HEK293T (cell line): ENCODE measurements around the gene EFCAB5.
"Not testable (repeated sequence)": the region's sequence is repeated elsewhere in the genome, so short reads cannot be mapped to it uniquely, and the experiment has no call there.

ENCODE experiments used
- CTCF ChIA-PET: fragments of 350-600 bp; formaldehyde crosslinking; extraction: SDS; loops from one replicate; lab custom pipeline; 2021; ENCODE audit warnings: antibody characterized with exemption, inconsistent platforms; lab: Yijun Ruan, JAX
- POLR2A ChIA-PET: fragments of 350-600 bp; formaldehyde crosslinking; extraction: SDS; loops from one replicate; lab custom pipeline; 2020; ENCODE audit warnings: antibody characterized with exemption, inconsistent platforms; lab: Yijun Ruan, JAX
- DNase-seq: peaks from one replicate; pipeline ENCODE4 v3.0.0; 2012; ENCODE audit warnings: mixed read lengths; ENCODE audit errors: extremely low spot score
- ARNT ChIP-seq: fragments of 450-650 bp; IDR thresholded peaks from 2 replicates; pipeline ENCODE4 v1.6.1; 2017; ENCODE audit warnings: mild to moderate bottlenecking
- BHLHE40 ChIP-seq: fragments of 450-650 bp; IDR thresholded peaks from 2 replicates; pipeline ENCODE4 v1.6.1; 2016; ENCODE audit warnings: mild to moderate bottlenecking, moderate library complexity, borderline replicate concordance
- CTBP1 ChIP-seq: fragments of 450-650 bp; IDR thresholded peaks from 2 replicates; pipeline ENCODE4 v1.6.1; 2016; ENCODE audit warnings: borderline replicate concordance
- ELF4 ChIP-seq: fragments of 450-650 bp; IDR thresholded peaks from 2 replicates; pipeline ENCODE4 v1.6.1; 2017; ENCODE audit warnings: antibody characterized with exemption
- FOXA1 ChIP-seq: fragments of 450-650 bp; IDR thresholded peaks from 2 replicates; pipeline ENCODE4 v1.6.1; 2016; ENCODE audit warnings: mild to moderate bottlenecking
- FOXK2 ChIP-seq: fragments of 450-650 bp; IDR thresholded peaks from 2 replicates; pipeline ENCODE4 v1.6.1; 2016; ENCODE audit warnings: mild to moderate bottlenecking
- FOXM1 ChIP-seq: fragments of 450-650 bp; IDR thresholded peaks from 2 replicates; pipeline ENCODE4 v1.6.1; 2017; ENCODE audit warnings: mild to moderate bottlenecking, borderline replicate concordance
- HDGF ChIP-seq: fragments of 450-650 bp; IDR thresholded peaks from 2 replicates; pipeline ENCODE4 v1.6.1; 2017; ENCODE audit warnings: antibody characterized with exemption, borderline replicate concordance
- L3MBTL2 ChIP-seq: fragments of 450-650 bp; conservative IDR thresholded peaks from 2 replicates; pipeline ENCODE4 v1.6.1; 2016; ENCODE audit warnings: mild to moderate bottlenecking
- LEF1 ChIP-seq: fragments of 450-650 bp; IDR thresholded peaks from 2 replicates; pipeline ENCODE4 v1.6.1; 2017; ENCODE audit warnings: mild to moderate bottlenecking, borderline replicate concordance
- NFRKB ChIP-seq: fragments of 450-650 bp; IDR thresholded peaks from 2 replicates; pipeline ENCODE4 v1.6.1; 2016; ENCODE audit warnings: mild to moderate bottlenecking, moderate library complexity
- SP1 ChIP-seq: fragments of 450-650 bp; IDR thresholded peaks from 2 replicates; pipeline ENCODE4 v1.6.1; 2017
- SUZ12 ChIP-seq: fragments of 450-650 bp; IDR thresholded peaks from 2 replicates; pipeline ENCODE4 v1.6.1; 2016; ENCODE audit warnings: mild to moderate bottlenecking
- TARDBP ChIP-seq: fragments of 450-650 bp; IDR thresholded peaks from 2 replicates; pipeline ENCODE4 v1.6.1; 2016
- ZNF384 ChIP-seq: fragments of 450-650 bp; IDR thresholded peaks from 2 replicates; pipeline ENCODE4 v1.6.1; 2016
- TF ChIP-seq, protein P1 (sequence below): fragments of 450-650 bp; IDR thresholded peaks from 2 replicates; pipeline ENCODE4 v1.6.1; 2016

EFCAB5 gene

DNA sequence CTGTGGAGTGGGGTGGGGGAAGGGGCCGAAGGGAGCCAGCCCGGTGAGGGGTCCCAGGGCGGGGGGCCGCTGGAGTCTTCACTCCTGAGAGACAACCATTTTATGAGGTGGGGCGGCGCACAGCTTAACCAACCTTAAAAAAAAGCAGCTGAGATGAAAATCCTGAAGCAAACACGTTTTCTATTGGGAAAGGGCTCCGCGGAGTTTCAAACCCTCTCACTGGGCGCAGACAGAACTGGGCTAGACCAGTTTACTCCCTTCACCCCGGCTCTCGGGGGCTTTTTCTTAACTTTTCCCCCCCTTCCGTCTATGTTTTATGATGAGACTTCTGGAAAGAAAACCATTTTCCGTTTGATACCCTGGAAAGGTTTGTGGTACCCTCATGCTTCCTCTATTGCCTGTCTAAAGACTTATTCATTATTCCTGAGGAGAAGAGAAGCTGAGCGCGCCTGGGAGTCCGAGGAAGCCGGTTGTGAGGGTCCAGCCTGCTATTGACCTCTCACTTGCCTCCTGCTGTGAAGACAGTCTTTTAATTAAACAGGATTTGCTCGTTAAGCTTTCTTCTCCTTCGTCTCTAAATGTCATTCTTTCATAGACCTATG, 10.9 kb upstream of the EFCAB5 start:
- ChIA-PET CTCF (interaction anchor here (0.5 to 2.7 kb wide), 27 partner anchors 8 to 476 kb away, joined by 3 to 56 read pairs (median 4); partner anchors contain the start of genes ANKRD13B and EFCAB5), POLR2A (interaction anchor here (0.7 to 2.6 kb wide), 23 partner anchors 11 to 339 kb away, joined by 3 to 23 read pairs (median 4); no protein-coding TSS in a partner anchor)
- no peak for DNase-seq
- TF ChIP-seq HDGF (no peak), TARDBP (no peak), CTBP1 (no peak), L3MBTL2 (no peak), FOXA1 (no peak), SP1 (no peak), NFRKB (no peak), ARNT (no peak), FOXK2 (no peak), FOXM1 (no peak), LEF1 (no peak), BHLHE40 (no peak), SUZ12 (no peak), ELF4 (no peak), ZNF384 (no peak; the same call in 1 of the 2 replicates)
- TF ChIP-seq, protein P1, sequence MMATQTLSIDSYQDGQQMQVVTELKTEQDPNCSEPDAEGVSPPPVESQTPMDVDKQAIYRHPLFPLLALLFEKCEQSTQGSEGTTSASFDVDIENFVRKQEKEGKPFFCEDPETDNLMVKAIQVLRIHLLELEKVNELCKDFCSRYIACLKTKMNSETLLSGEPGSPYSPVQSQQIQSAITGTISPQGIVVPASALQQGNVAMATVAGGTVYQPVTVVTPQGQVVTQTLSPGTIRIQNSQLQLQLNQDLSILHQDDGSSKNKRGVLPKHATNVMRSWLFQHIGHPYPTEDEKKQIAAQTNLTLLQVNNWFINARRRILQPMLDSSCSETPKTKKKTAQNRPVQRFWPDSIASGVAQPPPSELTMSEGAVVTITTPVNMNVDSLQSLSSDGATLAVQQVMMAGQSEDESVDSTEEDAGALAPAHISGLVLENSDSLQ = no peak

DNA sequence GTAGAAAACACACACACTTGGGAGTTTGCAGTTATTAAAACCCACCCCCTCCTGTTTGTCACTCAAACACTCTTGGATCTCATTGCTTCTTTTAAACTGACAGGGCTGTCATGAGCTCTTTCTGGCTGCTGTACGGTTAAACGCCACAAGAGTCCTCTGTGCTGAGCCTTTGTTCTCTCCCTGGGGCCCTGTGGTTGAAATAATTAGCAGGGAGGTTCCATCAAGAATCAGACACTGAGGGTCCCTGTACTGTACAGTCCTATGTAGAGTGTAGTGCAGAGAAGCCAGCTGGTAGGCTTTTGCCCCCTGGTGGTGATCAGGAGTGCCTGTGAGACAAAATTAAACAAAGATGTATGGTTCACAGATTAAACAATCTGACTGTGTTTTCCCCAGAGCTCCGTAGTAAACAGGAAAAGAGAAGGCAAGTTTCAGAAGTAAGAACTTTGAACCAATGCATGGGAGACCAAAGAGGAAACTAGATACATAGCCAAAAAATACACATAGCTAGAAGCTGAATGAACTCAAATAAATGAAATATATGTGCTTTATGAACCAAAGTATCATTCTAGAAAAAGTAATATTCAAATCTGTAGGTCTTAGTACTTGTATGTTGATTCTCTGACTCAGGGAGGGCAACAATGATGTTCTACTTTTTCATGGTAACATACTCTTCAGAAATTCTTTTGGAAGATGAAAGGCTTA, 10.1 kb upstream of the EFCAB5 start:
- ChIA-PET POLR2A (interaction anchor here (0.7 to 2.6 kb wide), 13 partner anchors 11 to 1144 kb away, joined by 3 to 23 read pairs (median 7); no protein-coding TSS in a partner anchor), CTCF (interaction anchor here (0.5 to 2.7 kb wide), 33 partner anchors 8 to 477 kb away, joined by 3 to 56 read pairs (median 4); partner anchors contain the start of genes ANKRD13B and EFCAB5)
- DNase-seq = peak; percentile 52
- TF ChIP-seq BHLHE40 (no peak), CTBP1 (no peak), SP1 (no peak), ZNF384 (no peak)
- TF ChIP-seq, protein P1 = peak; percentile 91

DNA sequence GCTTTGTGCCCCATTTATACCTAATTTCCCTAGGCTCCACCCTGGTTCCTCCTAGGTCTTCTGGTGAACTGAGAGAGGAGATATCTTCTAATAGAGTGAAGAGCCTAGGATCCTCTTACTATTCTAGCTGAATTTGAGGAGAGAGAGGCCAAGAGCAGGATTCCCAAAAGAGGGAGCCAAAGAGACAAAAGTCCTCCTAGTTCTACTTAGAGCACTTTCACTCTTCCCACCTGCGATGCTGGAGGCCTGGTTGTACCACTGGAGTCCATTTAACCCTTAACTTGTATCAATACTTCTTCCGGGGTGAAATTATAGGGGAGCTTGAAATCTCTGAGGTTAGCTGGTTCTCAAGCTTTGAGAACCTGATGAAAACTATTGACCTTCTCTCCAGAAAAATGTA, 8.1 kb upstream of the EFCAB5 start:
- TF ChIP-seq CTBP1 (no peak), TARDBP (no peak), FOXM1 (no peak), ARNT (no peak), L3MBTL2 (no peak), FOXA1 (no peak), LEF1 (no peak), BHLHE40 (no peak), ELF4 (no peak), ZNF384 (no peak), SUZ12 (no peak), SP1 (no peak), FOXK2 (no peak), NFRKB (no peak), HDGF (no peak)
- TF ChIP-seq, protein P1 = no peak
- peak; percentile 5 for DNase-seq
- CTCF ChIA-PET = interaction anchor here (0.6 to 2.1 kb wide), 4 partner anchors 68 to 160 kb away, joined by 4 to 10 read pairs (median 4); no protein-coding TSS in a partner anchor
- POLR2A ChIA-PET = no interaction called here

DNA sequence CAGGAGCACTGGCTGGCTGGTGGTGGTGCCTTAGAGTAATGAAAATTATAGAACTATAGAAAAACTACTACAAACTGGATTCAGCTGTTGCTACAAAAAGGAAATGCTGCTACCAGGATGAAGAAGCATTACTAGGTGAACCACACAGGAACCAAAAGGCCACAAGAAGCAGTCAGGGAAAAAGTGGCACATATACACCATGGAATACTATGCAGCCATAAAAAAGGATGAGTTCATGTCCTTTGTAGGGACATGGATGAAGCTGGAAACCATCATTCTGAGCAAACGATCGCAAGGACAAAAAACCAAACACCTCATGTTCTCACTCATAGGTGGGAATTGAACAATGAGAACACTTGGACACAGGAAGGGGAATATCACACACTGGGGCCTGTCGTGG, 5.5 kb upstream of the EFCAB5 start:
- DNase-seq, POLR2A ChIA-PET, CTCF ChIA-PET: not testable (repeated sequence)

DNA sequence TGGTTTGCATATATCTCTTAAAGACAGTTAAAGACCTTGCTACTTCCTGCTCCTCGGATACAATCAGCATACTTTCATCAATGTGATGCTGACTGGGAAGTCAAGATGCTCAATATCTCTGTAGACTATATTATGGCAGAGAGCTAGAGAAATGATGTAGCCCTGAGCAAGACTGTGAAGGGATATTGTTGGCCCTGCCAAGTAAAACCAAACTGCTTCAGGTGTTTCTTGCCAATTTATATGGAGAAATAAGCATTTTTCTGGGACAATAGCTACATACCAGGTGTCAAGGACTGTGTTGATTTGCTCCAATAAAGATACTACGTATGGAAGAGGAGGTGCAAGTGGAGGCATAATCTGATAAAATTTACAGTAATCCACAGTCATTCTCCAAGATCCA, 4.7 kb upstream of the EFCAB5 start:
- CTCF ChIA-PET = no interaction called here
- DNase-seq = no peak
- POLR2A ChIA-PET = no interaction called here
- TF ChIP-seq BHLHE40 = no peak
- no peak for TF ChIP-seq FOXM1
- TF ChIP-seq LEF1 = no peak
- no peak for TF ChIP-seq SUZ12
- TF ChIP-seq, protein P1 = no peak
- TF ChIP-seq FOXK2 = no peak
- no peak for TF ChIP-seq TARDBP
- no peak for TF ChIP-seq L3MBTL2
- no peak for TF ChIP-seq ZNF384
- TF ChIP-seq FOXA1 = no peak
